ENCODE measurements around the gene IQCN.

- TF ChIP-seq CTCF (IDR thresholded peaks at IDR 0.05) (peak; percentile 94 to 99 (median 97)), POLR2AphosphoS5 (IDR thresholded peaks at IDR 0.05) (no peak), POLR2A (IDR thresholded peaks at IDR 0.05) (no peak), EP300 (IDR thresholded peaks at IDR 0.05; ENCODE audit: low read depth) (no peak)
These were observed 22.5 kb downstream of the IQCN start for GRCh38 chr19:18251587-18252369.

All from transverse colon (tissue), 4 donors.